GM15510 (cell line): ENCODE measurements around the gene DUSP15.

Experiments
- POLR2A ChIP-seq: IDR thresholded peaks from 3 replicates; pipeline ENCODE4 v1.6.1; 2011; ENCODE audit warnings: borderline replicate concordance; ENCODE audit not compliant: insufficient read length; ENCODE audit errors: extremely low read depth

The DUSP15 gene

GRCh38 chr20:31906001-31906400, 35.7 kb upstream of the DUSP15 start:
- no peak for TF ChIP-seq POLR2A

GRCh38 chr20:31903627-31904386, 33.5 kb upstream of the DUSP15 start:
- TF ChIP-seq POLR2A, result no peak

GRCh38 chr20:31901615-31902014, 31.3 kb upstream of the DUSP15 start:
- no peak for TF ChIP-seq POLR2A

- no peak for TF ChIP-seq POLR2A
Observed at GRCh38 chr20:31897541-31897940, 27.2 kb upstream of the DUSP15 start.

- no peak for TF ChIP-seq POLR2A
Observed at GRCh38 chr20:31896049-31896448, 25.7 kb upstream of the DUSP15 start.

GRCh38 chr20:31894980-31895675, 24.8 kb upstream of the DUSP15 start:
- TF ChIP-seq POLR2A, result no peak

GRCh38 chr20:31890646-31891045, 20.3 kb upstream of the DUSP15 start:
- TF ChIP-seq POLR2A, result no peak

- no peak for TF ChIP-seq POLR2A
Observed at GRCh38 chr20:31883829-31884228, 13.5 kb upstream of the DUSP15 start.

GRCh38 chr20:31881945-31882344, 11.6 kb upstream of the DUSP15 start:
- no peak for TF ChIP-seq POLR2A

GRCh38 chr20:31879143-31879987, 9.0 kb upstream of the DUSP15 start:
- TF ChIP-seq POLR2A, result peak; percentile 26

GRCh38 chr20:31877684-31878083, 7.4 kb upstream of the DUSP15 start:
- TF ChIP-seq POLR2A, result no peak

GRCh38 chr20:31875671-31876070, 5.3 kb upstream of the DUSP15 start:
- TF ChIP-seq POLR2A, result no peak

- TF ChIP-seq POLR2A, result no peak
Observed at GRCh38 chr20:31872406-31872805, 2.1 kb upstream of the DUSP15 start.

GRCh38 chr20:31871618-31871954, 1.3 kb upstream of the DUSP15 start:
- TF ChIP-seq POLR2A, result no peak
